ENCODE measurements around the gene NEURL4.
"Not testable (repeated sequence)": the region's sequence is repeated elsewhere in the genome, so short reads cannot be mapped to it uniquely, and the experiment has no call there.

Gene NEURL4

DNA sequence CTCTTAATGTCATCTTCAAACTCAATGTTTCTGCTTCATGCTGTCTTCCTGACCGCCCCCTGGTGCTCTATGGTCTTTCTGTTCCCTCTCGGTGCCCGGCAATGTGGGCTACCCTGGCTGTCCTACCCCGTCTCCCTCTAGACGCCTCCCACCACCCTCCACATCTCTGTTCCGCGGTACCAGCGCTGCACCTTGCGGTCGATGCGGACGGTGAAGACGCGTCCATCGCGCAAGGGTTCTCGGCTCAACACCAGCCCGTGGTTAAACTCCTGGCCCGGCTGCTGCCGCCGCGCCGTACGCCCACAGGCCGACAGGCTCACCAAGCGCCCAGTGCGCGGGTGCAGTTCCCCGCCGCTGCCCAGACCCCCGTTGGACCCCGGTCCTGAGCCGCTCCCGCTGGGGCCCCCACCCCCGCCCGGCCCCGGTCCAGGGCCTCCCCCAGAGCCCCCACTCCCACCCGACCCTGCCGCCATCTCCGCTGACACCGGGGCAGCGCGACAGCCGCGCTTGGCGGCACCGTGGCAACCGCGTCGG is at the start of gene NEURL4:
TSS of gene NEURL4 (minus strand) at position 496 of the 534 bp plus-strand sequence. CDS start at position 473, 23 bp downstream.
- DNase-seq = peak; percentile 18

DNA sequence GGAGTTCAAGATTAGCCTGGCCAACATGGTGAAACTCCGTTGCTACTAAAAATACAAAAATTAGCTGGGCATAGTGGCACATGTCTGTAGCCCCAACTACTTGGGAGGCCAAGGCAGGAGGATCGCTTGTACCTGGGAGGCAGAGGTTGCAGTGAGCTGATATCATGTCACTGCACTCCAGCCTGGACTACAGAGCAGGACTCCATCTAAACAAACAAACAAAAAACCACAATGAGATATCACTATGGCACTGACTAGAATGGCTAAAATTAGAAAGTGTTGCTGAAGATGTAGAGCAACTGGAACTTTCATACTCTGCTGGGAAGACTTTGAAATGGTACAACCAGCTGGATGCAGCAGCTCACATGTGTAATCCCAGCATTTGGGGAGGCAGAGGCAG is 45.2 kb upstream of the NEURL4 start:
- no peak for DNase-seq

DNA sequence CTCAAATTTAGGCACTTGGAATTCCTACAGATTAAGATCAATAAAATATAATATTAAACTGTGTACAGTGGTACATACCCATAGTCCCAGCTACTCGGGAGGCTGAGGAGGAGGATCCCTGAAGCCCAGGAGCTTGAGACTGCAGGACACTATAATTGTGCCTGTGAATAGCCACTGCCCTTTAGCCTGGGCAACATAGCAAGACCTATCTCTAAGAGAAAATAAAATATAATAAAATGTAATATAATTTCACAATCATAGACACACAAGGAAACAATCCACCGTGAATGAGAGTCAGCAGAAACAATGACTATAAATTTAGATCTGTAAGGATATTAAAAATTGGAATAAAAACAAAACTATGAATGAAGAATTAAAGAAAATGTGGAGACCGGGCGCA is 41.7 kb upstream of the NEURL4 start:
- no peak for DNase-seq

DNA sequence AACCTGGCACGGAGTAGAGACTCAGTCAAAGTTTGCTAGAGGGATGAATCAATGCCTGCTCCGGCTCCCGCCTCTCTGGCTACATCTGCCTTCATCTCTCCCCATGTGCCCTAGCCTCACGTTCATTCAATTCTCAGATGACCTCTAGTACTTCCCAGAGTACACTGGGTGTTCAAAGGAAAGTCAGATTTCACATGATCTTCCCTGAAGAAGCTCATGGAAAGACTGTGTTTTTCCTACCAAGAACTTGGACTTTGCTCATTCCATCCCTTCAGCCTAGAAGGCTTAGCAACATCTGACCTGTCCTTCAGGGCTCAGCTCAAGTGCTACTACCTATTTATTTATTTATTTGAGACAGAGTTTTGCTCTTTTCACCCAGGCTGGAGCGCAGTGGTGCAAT is 40.7 kb upstream of the NEURL4 start:
- no peak for DNase-seq

DNA sequence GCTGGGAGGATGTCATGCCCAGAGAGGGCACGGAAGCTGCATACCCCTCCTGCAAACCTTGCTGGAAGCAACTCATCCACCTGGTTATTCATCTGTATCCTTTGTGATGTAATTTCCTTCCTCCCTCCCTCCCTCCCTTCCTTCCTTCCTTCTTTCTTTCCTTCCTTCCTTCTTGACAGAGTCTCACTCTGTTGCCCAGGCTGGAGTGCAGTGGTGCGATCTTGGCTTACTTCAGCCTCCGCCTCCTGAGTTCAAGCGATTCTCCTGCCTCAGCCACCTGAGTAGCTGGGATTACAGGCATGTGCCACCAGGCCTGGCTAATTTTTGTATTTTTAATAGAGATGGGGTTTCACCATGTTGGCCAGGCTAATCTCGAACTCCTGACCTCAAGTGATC is 39.5 kb upstream of the NEURL4 start:
- DNase-seq = not testable (repeated sequence)

DNA sequence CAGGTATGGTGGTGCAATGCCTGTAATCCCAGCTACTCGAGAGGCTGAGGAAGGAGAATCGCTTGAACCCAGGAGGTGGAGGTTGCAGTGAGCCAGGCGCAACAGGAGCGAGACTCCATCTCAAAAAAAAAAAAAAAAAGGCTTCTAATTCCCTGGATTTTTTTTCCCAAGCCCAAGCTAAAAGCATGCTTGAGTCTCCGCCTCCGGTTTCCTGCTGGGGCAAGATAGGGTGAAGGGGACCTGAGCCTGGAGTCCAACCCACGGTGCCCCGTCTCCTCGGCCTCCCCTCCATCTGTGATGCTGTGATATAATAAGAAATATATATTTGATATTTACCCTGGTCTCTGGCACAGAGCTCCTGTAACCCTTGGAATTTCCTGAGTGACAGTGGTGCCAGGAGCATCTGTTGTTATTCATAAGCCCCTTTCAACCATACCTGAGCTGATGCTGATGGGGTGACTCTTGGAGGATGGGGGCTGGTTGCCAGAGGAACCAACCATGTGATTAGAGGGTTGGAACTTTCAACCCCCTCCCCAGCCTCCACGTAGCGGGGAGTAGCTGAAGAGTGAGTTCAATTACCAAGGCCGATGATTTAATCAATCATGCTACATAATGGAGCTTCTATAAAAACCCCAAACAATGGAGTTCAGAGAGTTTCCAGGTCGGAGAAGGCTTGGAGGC is 38.9 kb upstream of the NEURL4 start:
- DNase-seq = no peak

DNA sequence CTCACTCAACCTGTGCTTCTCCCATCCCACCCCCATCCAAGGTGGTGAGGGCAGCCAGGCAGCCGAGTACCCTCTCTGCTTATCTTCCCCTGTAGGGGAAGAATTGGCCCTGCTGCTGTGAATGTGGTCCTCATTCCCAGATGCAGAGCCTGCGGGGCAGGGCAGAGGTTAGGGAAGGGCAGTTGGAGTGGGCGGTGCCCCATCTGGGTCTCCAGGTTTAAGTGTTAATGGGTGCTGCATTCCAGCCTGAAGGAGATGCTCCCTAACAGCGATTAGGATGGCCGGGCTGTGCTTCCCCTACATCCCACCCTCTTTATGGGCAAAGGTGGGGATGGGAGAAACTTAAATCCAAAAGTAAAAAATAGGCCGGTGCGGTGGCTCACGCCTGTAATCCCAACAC is 37.9 kb upstream of the NEURL4 start:
- no peak for DNase-seq

DNA sequence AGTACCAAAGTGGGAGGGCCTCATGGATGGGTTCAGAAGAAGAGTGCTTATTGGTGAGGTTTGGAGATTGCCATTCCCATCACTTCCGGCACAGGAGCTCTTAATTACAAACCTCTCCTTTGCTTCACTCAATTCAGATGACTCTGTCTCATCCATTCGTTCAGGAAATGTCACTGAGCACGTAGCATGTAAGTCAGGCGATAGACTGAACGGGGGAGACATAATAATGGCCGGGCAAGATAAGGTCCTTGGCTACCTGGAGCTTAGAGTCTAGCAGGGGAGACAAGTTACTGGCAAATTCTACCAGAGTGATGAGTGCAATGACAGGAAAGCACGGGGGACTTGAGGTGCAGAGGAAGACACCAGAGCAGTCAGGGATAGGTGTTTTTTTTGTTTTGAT is 36.8 kb upstream of the NEURL4 start:
- not testable (repeated sequence) for DNase-seq

DNA sequence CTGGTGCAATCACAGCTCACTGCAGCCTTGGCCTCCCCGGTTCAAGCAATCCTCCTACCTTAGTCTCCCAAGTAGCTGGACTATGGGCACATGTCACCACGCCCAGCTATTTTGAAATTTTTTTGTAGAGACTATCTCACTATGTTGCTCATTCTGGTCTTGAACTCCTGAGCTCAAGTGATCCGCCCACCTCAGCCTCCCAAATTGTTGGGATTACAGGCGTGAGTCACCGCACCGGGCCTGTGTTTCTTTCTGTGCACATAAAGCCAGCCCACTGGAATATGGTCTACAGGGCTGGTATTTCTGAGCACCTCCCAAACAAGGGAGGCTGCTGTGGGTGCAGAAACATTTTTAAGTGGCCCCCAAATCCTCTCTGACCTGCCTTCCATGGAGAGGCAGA is 34.2 kb upstream of the NEURL4 start:
- DNase-seq = no peak

DNA sequence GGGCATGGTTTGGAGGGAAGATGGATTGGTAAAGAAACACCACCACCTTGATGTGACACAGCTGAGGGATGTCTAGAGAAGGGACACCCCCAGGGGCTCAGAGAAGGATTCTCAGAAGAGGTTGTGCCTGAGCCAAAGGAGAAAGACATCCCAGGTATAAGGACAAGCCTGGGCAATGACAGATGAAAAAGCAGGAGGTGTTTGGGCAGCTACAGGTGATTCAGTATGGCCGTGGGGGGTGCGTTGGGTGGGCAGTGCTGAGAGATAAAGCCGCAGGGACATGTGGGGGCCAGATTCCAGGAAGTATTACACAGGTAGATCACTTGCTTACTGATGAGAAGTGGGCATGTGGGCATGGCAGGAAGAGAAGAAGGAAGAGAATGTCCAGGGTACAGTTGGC is 32.8 kb upstream of the NEURL4 start:
- DNase-seq = no peak

DNA sequence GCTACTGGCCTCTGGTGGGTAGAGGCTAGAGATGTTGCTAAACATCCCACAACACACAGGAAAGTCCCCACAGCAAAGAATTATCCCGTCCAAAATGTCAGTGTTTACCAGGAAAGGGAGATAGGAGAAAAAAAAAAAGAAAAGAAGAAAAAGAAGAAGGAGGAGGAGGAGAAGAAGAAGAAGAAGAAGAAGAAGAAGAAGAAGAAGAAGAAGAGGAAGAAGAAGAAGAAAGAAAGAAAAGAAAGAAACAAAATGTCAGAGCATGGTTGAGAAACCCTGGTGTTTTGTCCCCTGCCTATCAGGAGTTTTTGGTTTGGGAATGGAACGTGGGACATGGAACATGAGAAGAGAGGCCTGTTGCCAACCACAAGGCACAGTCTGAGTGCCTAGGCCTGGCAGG is 28.2 kb upstream of the NEURL4 start:
- DNase-seq = no peak

DNA sequence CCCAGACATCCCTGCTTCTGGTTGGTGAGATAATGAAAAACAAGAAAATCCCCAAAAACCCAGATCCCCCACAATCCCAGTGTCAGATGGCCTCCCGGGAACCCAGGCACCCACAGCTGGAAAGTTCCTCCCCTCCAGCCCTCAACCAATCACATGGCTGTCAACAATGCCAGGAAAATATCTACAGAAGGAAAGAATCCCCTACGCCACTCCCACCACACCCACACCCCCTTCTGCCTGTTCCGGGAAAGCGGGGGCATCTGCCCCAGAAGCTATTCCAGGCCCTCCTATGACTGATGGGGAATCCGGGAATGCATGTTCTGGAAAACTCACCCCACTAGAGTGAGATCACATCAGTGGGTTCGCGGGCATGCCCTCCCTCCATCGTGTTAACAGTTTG is 27.6 kb upstream of the NEURL4 start:
- DNase-seq = no peak

DNA sequence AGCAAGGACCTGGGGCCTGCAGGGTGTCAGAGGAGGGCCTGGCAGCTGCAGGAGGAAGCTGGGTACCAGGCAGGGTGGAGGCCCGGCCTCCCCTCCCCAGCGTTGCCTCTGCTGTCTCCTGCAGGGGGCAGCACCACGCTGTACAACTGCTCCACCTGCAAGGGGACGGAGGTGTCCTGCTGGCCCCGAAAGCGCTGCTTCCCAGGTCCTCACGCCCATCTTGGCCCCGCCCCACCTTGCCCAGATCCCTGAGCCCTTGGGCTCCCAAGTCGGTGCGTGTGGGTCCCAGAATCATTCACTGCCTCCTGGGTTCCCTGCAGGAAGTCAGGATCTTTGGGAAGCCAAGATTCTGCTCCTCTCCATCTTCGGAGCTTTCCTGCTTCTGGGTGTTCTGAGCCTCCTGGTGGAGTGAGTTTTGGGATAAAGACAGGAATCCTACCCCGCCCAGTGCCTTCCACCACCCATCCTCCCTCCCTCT is 27.0 kb upstream of the NEURL4 start:
- peak; percentile 82 for DNase-seq

DNA sequence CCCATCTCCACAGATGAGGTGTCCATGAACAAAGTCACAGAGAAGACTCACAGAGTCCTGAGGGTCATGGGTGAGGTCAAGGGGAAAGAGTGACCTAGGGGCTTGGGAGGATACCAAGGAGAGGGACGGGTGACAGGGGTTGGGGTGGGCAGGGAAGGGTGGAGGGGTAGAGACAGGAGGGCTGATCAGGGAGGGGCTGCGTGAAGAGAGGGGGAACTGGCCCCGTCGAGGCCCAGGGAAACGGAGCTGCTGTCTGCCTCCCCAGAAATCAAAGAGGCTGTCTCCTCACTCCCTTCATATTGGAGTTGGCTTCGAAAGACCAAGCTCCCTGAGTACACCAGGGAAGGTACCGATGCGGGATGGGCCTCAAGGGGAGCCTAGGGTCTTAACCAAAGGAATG is 26.4 kb upstream of the NEURL4 start:
- DNase-seq = no peak

DNA sequence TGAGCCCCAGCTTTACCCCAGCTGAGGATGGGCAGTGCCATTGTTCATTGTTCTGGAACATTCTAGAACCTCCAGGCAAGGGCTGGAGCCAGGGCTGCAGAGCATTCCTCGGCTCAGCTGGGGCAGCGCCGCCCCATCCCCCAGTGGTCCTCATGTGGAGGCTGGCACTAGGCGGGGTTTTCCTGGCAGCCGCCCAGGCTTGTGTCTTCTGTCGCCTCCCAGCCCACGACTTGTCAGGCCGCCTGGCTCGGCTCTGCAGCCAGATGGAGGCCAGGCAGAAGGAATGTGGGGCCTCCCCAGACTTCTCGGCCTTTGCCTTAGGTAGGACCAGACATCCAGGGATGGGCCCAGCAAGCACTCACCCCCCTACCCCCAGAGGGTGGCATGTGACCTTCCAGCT is 25.9 kb upstream of the NEURL4 start, which contains the start of gene TMEM95:
TSS of gene TMEM95 (plus strand) at position 104 of the 400 bp plus-strand sequence. CDS start at position 153, 49 bp downstream.
- no peak for DNase-seq

DNA sequence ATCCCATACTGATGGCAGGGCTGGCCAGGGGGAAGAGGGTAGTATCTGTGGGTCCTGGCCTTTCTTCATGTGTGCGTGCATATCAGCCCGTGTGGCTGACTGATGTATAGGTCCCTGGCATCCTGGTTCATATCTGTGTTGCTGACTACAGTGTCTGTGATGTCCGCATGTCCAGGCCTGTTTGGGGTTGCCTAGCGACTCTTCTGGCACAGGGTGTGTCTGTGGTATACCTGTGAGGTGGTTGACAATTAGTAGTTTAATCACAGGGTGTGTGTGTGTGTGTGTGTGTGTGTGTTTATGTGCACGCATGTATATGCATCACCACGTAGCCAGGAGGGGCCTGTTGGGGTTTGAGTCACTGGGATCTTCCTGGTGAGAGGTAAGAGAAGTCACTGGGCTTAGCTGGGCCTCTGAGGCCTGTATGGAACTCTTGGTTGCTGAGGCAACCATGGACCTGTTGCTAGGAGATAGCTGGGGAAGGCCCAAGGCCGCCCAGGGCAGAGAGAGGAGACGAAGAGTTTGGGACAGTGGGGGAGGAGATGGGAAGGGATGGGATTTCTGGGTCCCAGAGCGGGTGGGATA is 25.2 kb upstream of the NEURL4 start:
- peak; percentile 80 for DNase-seq

DNA sequence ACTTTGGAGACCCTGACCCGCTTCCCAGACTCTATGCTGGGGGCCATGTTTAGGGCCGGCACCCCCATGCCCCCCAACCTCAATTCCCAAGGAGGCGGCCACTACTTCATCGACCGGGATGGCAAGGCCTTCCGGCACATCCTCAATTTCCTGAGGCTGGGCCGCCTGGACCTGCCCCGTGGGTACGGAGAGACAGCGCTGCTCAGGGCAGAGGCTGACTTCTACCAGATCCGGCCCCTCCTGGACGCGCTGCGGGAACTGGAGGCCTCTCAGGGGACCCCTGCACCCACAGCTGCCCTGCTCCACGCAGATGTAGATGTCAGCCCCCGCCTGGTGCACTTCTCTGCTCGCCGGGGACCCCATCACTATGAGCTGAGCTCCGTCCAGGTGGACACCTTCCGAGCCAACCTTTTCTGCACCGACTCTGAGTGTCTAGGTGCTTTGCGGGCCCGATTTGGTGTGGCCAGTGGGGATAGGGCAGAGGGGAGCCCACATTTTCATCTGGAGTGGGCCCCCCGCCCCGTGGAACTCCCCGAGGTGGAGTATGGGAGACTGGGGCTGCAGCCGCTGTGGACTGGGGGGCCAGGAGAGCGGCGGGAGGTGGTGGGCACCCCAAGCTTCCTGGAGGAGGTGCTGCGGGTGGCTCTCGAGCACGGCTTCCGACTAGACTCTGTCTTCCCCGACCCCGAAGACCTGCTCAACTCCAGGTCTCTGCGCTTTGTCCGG is 23.9 kb upstream of the NEURL4 start:
- no peak for DNase-seq

DNA sequence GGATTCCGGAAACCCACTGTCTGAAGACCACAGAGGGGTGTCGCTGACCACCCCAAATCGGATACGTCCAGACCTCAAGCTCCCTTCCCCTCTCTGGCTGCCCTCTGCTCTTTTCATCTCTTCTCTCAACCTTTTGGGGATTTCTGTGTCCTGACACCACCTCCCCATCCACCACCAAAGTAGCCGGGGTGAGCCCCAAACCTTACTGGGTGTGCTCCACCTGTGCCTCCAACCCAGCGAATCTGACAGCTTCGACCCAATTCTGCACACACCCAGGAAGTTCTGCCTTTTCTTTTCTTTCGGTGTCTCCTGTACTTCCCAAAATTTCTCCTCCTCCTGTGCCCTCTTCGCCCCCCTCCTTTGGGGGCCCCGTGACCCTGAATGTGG is 23.4 kb upstream of the NEURL4 start:
- no peak for DNase-seq

DNA sequence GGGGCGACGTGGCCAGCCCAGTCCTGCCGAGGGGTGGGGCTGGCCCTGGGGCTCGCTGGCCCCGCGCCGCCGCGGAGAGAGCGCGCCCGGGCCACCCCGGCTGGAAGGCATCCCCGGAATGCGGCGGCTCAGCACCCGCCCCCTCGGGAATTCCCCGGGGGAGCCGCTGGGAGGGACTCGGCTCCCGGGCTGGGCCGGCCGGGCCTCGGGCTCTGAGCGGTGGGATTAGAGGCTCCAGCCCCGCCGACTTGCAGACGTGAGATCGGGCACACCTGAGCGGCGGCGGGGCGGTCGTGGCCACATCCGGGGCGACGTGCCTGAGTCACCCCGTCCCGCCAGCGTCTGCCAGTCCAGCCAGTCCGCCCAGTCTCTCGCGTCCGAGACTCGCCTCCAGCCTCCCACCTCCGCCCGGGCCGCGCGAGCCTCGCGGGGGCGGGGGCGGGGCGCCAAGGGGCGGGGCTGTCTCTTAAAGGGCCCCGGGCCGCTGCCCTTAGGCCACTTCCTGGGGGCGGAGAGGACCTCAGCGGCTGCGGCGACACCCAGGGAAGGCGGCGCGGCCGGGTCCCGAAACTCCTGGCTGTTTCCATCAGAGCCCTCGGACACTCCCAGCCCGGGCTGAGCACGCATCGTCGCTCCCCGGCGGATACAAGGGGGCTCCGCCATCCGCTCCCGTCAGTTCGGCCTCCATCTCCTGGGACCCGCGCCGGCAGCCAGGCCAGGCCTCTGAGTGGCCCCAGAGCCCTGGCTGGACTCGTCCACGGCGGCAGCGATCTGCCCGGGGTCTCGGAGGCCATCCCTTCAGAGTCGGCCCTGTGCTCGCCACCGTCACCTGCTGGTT is 22.7 kb upstream of the NEURL4 start, which contains the start of gene KCTD11:
TSS of gene KCTD11 (plus strand) at position 498 of the 838 bp plus-strand sequence.
- DNase-seq = peak; percentile 84

DNA sequence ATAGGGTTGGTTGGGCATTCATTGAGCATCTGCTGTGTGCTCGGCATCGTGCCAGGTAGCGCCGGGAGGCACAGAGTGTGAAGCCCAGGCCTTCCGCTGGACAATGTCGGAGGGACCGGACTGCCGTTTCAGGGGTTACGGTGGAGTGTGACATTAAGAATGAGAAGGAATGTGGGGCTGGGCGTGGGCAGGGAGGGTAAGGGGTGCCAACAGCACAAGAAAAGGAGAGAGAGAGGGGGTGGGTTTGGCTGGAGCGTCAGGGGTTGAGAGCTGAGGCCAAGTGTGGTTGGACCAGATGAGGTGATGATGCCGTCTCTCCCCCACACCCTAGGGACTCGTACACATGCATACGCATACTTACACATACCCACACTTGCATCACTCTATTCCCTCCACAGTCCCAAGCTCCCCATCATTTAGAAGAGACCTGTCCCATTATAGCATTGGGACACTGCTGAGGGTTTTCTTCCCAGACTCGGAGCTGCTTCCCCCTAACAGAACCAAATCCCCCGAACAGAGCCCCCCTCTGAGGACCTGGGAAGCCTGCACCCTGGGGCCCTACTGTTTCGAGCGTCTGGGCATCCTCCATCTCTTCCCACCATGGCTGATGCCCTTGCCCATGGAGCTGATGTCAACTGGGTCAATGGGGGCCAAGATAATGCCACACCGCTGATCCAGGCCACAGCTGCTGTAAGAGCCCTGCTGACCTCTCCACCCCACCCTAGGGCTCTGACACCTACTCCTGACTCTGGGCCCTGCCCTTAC is 19.5 kb upstream of the NEURL4 start:
- no peak for DNase-seq

DNA sequence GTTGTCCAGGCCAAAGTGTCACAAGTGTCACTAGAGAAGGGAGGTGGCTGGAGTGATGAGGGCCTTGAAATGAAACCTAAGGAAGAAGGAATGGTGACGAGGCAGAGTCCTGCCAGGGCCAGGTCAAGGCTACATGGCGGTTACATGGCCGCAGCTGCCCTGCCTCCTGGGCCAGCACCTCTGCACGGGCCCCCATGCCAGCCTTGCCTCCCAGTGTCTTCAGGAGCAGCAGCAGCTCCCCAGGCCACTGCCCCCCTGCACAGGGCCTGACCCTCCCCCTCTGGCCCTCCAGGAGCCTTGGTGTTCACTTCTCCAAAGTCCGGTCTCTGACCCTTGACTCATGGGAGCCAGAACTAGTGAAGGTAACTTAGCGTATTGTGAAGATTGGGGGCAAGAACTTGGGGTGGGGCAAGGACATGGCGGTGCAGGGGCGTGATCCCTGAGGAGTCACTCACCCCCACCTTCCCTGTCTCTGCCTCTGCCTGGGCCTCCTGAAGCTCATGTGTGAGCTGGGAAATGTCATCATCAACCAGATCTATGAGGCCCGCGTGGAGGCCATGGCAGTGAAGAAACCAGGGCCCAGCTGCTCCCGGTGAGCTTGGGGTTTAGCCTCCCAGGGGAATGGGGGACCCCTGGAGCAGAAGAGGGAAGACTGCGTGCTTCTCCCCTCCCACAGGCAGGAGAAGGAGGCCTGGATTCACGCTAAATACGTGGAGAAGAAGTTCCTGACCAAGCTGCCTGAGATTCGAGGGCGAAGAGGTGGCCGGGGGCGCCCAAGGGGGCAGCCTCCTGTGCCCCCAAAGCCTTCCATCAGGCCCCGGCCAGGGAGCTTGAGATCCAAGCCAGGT is 18.7 kb upstream of the NEURL4 start:
- DNase-seq = no peak
